Endodermal cell (in vitro differentiated cells): Measurements from ENCODE around the gene WDR5B. TPM values are rescaled to one million over a fixed set of nuclear protein-coding genes. Genes with fewer than 3 reads are reported as not detected.
A peak's percentile ranks its signal among the peaks of the same experiment; 100 is the strongest.

Source experiments
- DNase-seq: peaks from one replicate; pipeline ENCODE4 v3.0.0-alpha.2; 2017
- H3K27ac ChIP-seq: 2 replicates; pipeline ENCODE4 v1.5.1; 2013; ENCODE audit warnings: mild to moderate bottlenecking, low read depth, low read length, moderate library complexity
- H3K27me3 ChIP-seq: 2 replicates; pipeline ENCODE4 v1.6.1; 2013; ENCODE audit warnings: mild to moderate bottlenecking, low read length, moderate library complexity; ENCODE audit not compliant: insufficient read depth, control insufficient read depth, poor library complexity, severe bottlenecking
- H3K36me3 ChIP-seq: 2 replicates; pipeline ENCODE4 v1.7.0; 2013; ENCODE audit warnings: mild to moderate bottlenecking, low read length, moderate library complexity; ENCODE audit not compliant: control insufficient read depth, insufficient read depth
- H3K4me1 ChIP-seq: one replicate; pipeline ENCODE4 v1.7.0; 2013; ENCODE audit warnings: low read length; ENCODE audit not compliant: control insufficient read depth, insufficient read depth
- H3K4me3 ChIP-seq: 2 replicates; pipeline ENCODE4 v1.5.1; 2013; ENCODE audit warnings: mild to moderate bottlenecking, low read length, moderate library complexity
- H3K9ac ChIP-seq: 2 replicates; pipeline ENCODE4 v1.6.1; 2013; ENCODE audit warnings: mild to moderate bottlenecking, low read length, moderate library complexity; ENCODE audit not compliant: poor library complexity, severe bottlenecking; ENCODE audit errors: extremely low read depth
- H3K9me3 ChIP-seq: 2 replicates; pipeline ENCODE4 v1.6.1; 2013; ENCODE audit warnings: mild to moderate bottlenecking, low read length, moderate library complexity; ENCODE audit not compliant: control insufficient read depth
- H3K27ac Mint-ChIP-seq: 2 replicates; pipeline ENCODE4 v1.8.0; 2020; ENCODE audit warnings: mixed read lengths
- H3K27me3 Mint-ChIP-seq: 2 replicates; pipeline ENCODE4 v1.8.0; 2021; ENCODE audit warnings: mild to moderate bottlenecking, mixed read lengths; ENCODE audit not compliant: insufficient read depth
- H3K36me3 Mint-ChIP-seq: 2 replicates; pipeline ENCODE4 v1.8.0; 2020; ENCODE audit warnings: low read depth, mixed read lengths
- H3K4me1 Mint-ChIP-seq: 2 replicates; pipeline ENCODE4 v1.8.0; 2020; ENCODE audit warnings: mixed read lengths
- H3K4me3 Mint-ChIP-seq: 2 replicates; pipeline ENCODE4 v1.8.0; 2020; ENCODE audit warnings: mild to moderate bottlenecking, moderate library complexity, mixed read lengths
- H3K9me3 Mint-ChIP-seq: 2 replicates; pipeline ENCODE4 v1.8.0; 2020; ENCODE audit warnings: mild to moderate bottlenecking, mixed read lengths
- CTCF ChIP-seq: fragments of 200-600 bp; sonication (generic); conservative IDR thresholded peaks from 2 replicates; pipeline ENCODE4 v1.5.0; 2021; ENCODE audit warnings: antibody characterized with exemption, mild to moderate bottlenecking
- WGBS, 2 experiments: methylation state at CpG; one replicate each; pipeline versions ENCODE4 v1.1.5 to v1.1.7; 2013; ENCODE audit warnings: missing lambda C conversion rate in 2 of 2, mixed read lengths in 1 of 2; ENCODE audit not compliant: insufficient coverage in 1 of 2, insufficient read length in 1 of 2; 5-methylcytosine and 5-hydroxymethylcytosine counted together
- total RNA-seq, 2 donors: library from RNA; stranded (reverse); fragmentation: NEBNext Ultra II Directional in 1 of 2; extraction: Animal tissue kit (Norgen Biotek cat#: 25700) in 1 of 2; gene quantifications; 2 replicates in 1 of 2; 3 replicates in 1 of 2; pipeline ENCODE4 v1.2.1, GENCODE V29; 2021

WDR5B gene
- total RNA-seq, 2 donors from 2014 or later, result 4.2 to 4.9 TPM

DNA sequence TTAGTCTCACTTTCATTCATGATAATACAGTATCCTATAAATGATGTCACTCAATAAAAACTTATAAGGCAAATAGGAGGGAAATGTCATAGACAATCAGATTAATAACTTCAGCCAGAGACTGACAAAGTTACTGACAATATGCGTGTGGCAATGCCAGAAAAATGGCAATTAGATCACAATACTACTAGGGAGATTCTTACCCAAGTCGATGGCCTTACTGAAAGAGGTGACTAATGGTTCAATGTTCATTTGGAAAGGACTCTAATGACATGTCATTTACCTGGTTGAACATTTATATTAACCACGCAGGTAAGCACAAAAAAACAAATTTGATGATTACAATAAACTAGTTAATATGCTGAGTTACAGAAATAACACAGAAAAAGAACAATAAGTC is 45.9 kb upstream of the WDR5B start:
- TF ChIP-seq CTCF, result no peak
- H3K27ac Mint-ChIP-seq, result no peak overlapping the region
- Histone ChIP-seq H3K4me1 (no peaks in the 10 kb centered on the region), H3K9ac (no peak overlapping the region), H3K27ac (no peak overlapping the region), H3K27me3 (no peaks in the 10 kb centered on the region), H3K9me3 (no peaks in the 10 kb centered on the region), H3K36me3 (peaks cover 95% of the 10 kb centered on the region), H3K4me3 (no peak overlapping the region)
- peaks cover 75% of the 10 kb centered on the region for H3K36me3 Mint-ChIP-seq
- no peaks in the 10 kb centered on the region for H3K9me3 Mint-ChIP-seq
- DNase-seq, result no peak
- H3K4me3 Mint-ChIP-seq, result no peak overlapping the region
- WGBS, 2 experiments, result 99 to 100% methylated on average over 1 to 3 of the region's 3 CpGs
- no peaks in the 10 kb centered on the region for H3K27me3 Mint-ChIP-seq
- H3K4me1 Mint-ChIP-seq, result peaks cover 14% of the 10 kb centered on the region

DNA sequence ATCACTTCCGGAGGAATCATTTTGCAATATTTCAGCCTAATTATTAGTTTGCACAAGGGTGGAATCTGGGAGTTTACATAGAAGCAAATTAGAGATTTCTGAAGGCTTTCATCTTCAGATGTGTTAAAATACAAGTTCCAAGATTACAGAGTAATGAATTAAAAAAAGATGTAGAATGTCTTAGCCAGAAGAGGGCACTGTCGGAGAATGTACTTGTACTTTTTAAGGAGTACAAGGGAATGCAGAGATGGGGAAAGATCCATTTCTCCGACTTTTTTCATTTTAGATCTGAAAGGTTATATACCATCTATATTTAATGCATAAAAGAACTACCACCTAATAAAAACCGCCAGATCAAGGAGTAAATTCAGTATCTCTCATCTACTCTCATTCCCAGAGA is 43.1 kb upstream of the WDR5B start:
- DNase-seq, result no peak
- peak; percentile 76 for TF ChIP-seq CTCF

GRCh38 chr3:122457706-122458105 is 41.8 kb upstream of the WDR5B start:
- WGBS, 2 experiments, result 95 to 100% methylated on average over 2 of the region's 2 CpGs
- DNase-seq, result no peak
- Mint-ChIP-seq H3K36me3 (peaks cover 74% of the 10 kb centered on the region), H3K27ac (peak overlapping the region; percentile 42), H3K4me3 (no peak overlapping the region), H3K4me1 (peaks cover 12% of the 10 kb centered on the region), H3K27me3 (no peaks in the 10 kb centered on the region), H3K9me3 (no peaks in the 10 kb centered on the region)
- Histone ChIP-seq H3K4me1 (no peaks in the 10 kb centered on the region), H3K4me3 (no peak overlapping the region), H3K9me3 (no peaks in the 10 kb centered on the region), H3K27ac (no peak overlapping the region), H3K36me3 (peaks cover 96% of the 10 kb centered on the region), H3K9ac (no peak overlapping the region), H3K27me3 (no peaks in the 10 kb centered on the region)
- TF ChIP-seq CTCF, result no peak

More for the DNA sequence above, 43.1 kb upstream of the WDR5B start:
- Histone ChIP-seq H3K36me3 (peaks cover 93% of the 10 kb centered on the region), H3K9me3 (no peaks in the 10 kb centered on the region), H3K4me3 (no peak overlapping the region), H3K4me1 (no peaks in the 10 kb centered on the region), H3K27me3 (no peaks in the 10 kb centered on the region), H3K27ac (no peak overlapping the region), H3K9ac (no peak overlapping the region)
- Mint-ChIP-seq H3K36me3 (peaks cover 76% of the 10 kb centered on the region), H3K27ac (no peak overlapping the region), H3K27me3 (no peaks in the 10 kb centered on the region), H3K4me1 (peaks cover 12% of the 10 kb centered on the region), H3K9me3 (no peaks in the 10 kb centered on the region), H3K4me3 (no peak overlapping the region)
- 70 to 81% methylated on average over 1 to 4 of the region's 4 CpGs for WGBS, 2 experiments
